Stomach (tissue), 4 donors: ENCODE data around the gene MYBL2.
"Not testable (repeated sequence)": the region's sequence is repeated elsewhere in the genome, so short reads cannot be mapped to it uniquely, and the experiment has no call there.

Experiments
- POLR2A ChIP-seq, 4 donors: fragments of 450-650 bp; IDR thresholded peaks; one replicate each; pipeline ENCODE4 v1.6.1; 2016; ENCODE audit warnings: antibody characterized with exemption in 4 of 4, control low read depth in 2 of 4, mild to moderate bottlenecking in 1 of 4, moderate library complexity in 1 of 4
- POLR2AphosphoS5 ChIP-seq, 3 donors: sonication (generic); formaldehyde crosslinking; IDR thresholded peaks; one replicate each; pipeline ENCODE4 v1.6.1; 2016; ENCODE audit warnings: antibody characterized with exemption in 3 of 3
- TF ChIP-seq, protein P1 (sequence below), 7 experiments: fragments of 450-650 bp in 4 of 7; fragments of 200-600 bp in 3 of 7; sonication (generic) in 3 of 7; IDR thresholded peaks; one replicate each; pipeline ENCODE4 v1.5.1; 2016 to 2019; ENCODE audit warnings: antibody characterized with exemption in 7 of 7, control low read depth in 2 of 7, mild to moderate bottlenecking in 1 of 7

DNA sequence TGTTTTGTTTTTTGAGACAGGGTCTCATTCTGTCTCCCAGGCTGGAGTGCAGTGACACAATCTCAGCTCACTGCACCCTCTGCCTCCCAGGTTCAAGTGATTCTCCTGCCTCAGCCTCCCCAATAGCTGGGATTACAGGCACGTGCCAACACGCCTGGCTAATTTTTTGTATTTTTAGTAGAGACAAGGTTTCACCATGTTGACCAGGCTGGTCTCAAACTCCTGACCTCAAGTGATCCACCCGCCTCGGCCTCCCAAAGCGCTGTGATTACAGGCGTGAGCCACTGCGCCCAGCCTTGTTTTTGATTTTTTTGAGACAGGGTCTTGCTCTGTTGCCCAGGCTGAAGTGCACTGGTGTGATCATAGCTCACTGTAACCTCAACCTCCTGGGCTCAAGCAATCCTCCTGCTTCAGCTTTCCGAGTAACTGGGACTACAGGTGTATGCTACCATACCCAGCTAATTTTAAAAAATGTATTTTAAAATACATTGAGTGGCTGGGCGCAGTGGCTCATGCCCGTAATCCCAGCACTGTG lies 15.2 kb upstream of the MYBL2 start:
- TF ChIP-seq, protein P1, sequence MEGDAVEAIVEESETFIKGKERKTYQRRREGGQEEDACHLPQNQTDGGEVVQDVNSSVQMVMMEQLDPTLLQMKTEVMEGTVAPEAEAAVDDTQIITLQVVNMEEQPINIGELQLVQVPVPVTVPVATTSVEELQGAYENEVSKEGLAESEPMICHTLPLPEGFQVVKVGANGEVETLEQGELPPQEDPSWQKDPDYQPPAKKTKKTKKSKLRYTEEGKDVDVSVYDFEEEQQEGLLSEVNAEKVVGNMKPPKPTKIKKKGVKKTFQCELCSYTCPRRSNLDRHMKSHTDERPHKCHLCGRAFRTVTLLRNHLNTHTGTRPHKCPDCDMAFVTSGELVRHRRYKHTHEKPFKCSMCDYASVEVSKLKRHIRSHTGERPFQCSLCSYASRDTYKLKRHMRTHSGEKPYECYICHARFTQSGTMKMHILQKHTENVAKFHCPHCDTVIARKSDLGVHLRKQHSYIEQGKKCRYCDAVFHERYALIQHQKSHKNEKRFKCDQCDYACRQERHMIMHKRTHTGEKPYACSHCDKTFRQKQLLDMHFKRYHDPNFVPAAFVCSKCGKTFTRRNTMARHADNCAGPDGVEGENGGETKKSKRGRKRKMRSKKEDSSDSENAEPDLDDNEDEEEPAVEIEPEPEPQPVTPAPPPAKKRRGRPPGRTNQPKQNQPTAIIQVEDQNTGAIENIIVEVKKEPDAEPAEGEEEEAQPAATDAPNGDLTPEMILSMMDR (IDR thresholded peaks at IDR 0.05) = not testable (repeated sequence)
- not testable (repeated sequence) for TF ChIP-seq POLR2AphosphoS5, POLR2A (IDR thresholded peaks at IDR 0.05)
